DND-41 (cell line): Measurements from ENCODE around the gene OR2A14.
"Not testable (repeated sequence)": the region's sequence is repeated elsewhere in the genome, so short reads cannot be mapped to it uniquely, and the experiment has no call there.

Source experiments
- ATAC-seq: fragments of 200-7000 bp; cut with Tn5 transposase; 3 replicates; pipeline ENCODE4 v1.9.1; 2021; ENCODE audit warnings: low read depth; ENCODE audit not compliant: insufficient read depth
- DNase-seq: peaks from one replicate; pipeline ENCODE4 v3.0.0-alpha.2; 2020
- H2AFZ ChIP-seq: 2 replicates; pipeline ENCODE4 v1.6.0; 2012; ENCODE audit warnings: low read depth, low read length
- H3K27ac ChIP-seq: 2 replicates; pipeline ENCODE4 v1.5.1; 2012; ENCODE audit warnings: low read length, inconsistent platforms
- H3K27me3 ChIP-seq: fragments of 200-600 bp; sonication (generic); 2 replicates; pipeline ENCODE4 v1.6.0; 2012; ENCODE audit warnings: low read length, mild to moderate bottlenecking, inconsistent platforms; ENCODE audit not compliant: insufficient read depth, poor library complexity
- H3K36me3 ChIP-seq: 2 replicates; pipeline ENCODE4 v1.5.1; 2012; ENCODE audit warnings: low read length, inconsistent platforms; ENCODE audit not compliant: insufficient read depth
- H3K4me1 ChIP-seq: 2 replicates; pipeline ENCODE4 v1.5.1; 2012; ENCODE audit warnings: mild to moderate bottlenecking, low read length; ENCODE audit not compliant: insufficient read depth
- H3K4me2 ChIP-seq: 2 replicates; pipeline ENCODE4 v1.6.0; 2012; ENCODE audit warnings: mild to moderate bottlenecking, moderate library complexity, low read length, inconsistent platforms; ENCODE audit not compliant: insufficient read depth
- H3K4me3 ChIP-seq, 2 experiments: fragments of 200-600 bp in 1 of 2; shearing (Covaris generic) in 1 of 2; 2 replicates each; pipeline ENCODE4 v1.5.1; 2012 to 2016; ENCODE audit warnings: inconsistent platforms in 2 of 2, low read length in 2 of 2, mild to moderate bottlenecking in 2 of 2, low read depth in 1 of 2, moderate library complexity in 1 of 2
- H3K79me2 ChIP-seq: 2 replicates; pipeline ENCODE4 v1.6.0; 2012; ENCODE audit warnings: low read length, inconsistent platforms; ENCODE audit not compliant: insufficient read depth
- H3K9ac ChIP-seq: 2 replicates; pipeline ENCODE4 v1.6.0; 2012; ENCODE audit warnings: low read depth, mild to moderate bottlenecking, inconsistent platforms, low read length, moderate library complexity
- H3K9me3 ChIP-seq: 2 replicates; pipeline ENCODE4 v1.5.1; 2012; ENCODE audit warnings: low read length, moderate library complexity, mild to moderate bottlenecking, inconsistent platforms; ENCODE audit not compliant: insufficient read depth, severe bottlenecking
- H4K20me1 ChIP-seq: 2 replicates; pipeline ENCODE4 v1.6.0; 2012; ENCODE audit warnings: low read length; ENCODE audit not compliant: insufficient read depth
- CTCF ChIP-seq: IDR thresholded peaks from 2 replicates; pipeline ENCODE4 v1.5.1; 2012; ENCODE audit warnings: borderline replicate concordance, low read length, moderate library complexity, mild to moderate bottlenecking; ENCODE audit not compliant: poor library complexity, severe bottlenecking; ENCODE audit errors: extremely low read depth
- EZH2 ChIP-seq: IDR thresholded peaks from 3 replicates; pipeline ENCODE4 v1.6.1; 2012; ENCODE audit warnings: borderline replicate concordance, low read depth, mild to moderate bottlenecking, moderate library complexity, low read length, inconsistent platforms; ENCODE audit not compliant: severe bottlenecking

Gene OR2A14

GRCh38 chr7:144144426-144144825, 21.4 kb downstream of the OR2A14 start:
- no peaks in the 10 kb centered on the region for H3K27me3 ChIP-seq
- peaks cover 11% of the 10 kb centered on the region for H3K9me3 ChIP-seq
- H3K9ac ChIP-seq, result no peak overlapping the region
- H3K4me2 ChIP-seq, result no peak overlapping the region
- H3K4me1 ChIP-seq, result no peaks in the 10 kb centered on the region
- no peak overlapping the region for H2AFZ ChIP-seq
- no peaks in the 10 kb centered on the region for H3K79me2 ChIP-seq
- H4K20me1 ChIP-seq, result no peaks in the 10 kb centered on the region
- H3K4me3 ChIP-seq, result no peak overlapping the region
- ATAC-seq, result no peak
- DNase-seq, result no peak
- H3K36me3 ChIP-seq, result no peaks in the 10 kb centered on the region
- no peak overlapping the region for H3K27ac ChIP-seq
- TF ChIP-seq EZH2, result no peak
- no peak for TF ChIP-seq CTCF

GRCh38 chr7:144148224-144148827, 25.4 kb downstream of the OR2A14 start:
- H3K36me3 ChIP-seq, result no peaks in the 10 kb centered on the region
- no peaks in the 10 kb centered on the region for H3K27me3 ChIP-seq
- no peak for TF ChIP-seq CTCF
- H3K79me2 ChIP-seq, result no peaks in the 10 kb centered on the region
- no peak overlapping the region for H3K4me2 ChIP-seq
- no peak overlapping the region for H3K9ac ChIP-seq
- H2AFZ ChIP-seq, result no peak overlapping the region
- no peak overlapping the region for H3K27ac ChIP-seq
- peaks cover 11% of the 10 kb centered on the region for H3K9me3 ChIP-seq
- H3K4me3 ChIP-seq, result no peak overlapping the region
- H4K20me1 ChIP-seq, result no peaks in the 10 kb centered on the region
- DNase-seq (no peak), ATAC-seq (no peak)
- no peaks in the 10 kb centered on the region for H3K4me1 ChIP-seq

- Histone ChIP-seq H3K4me1 (no peaks in the 10 kb centered on the region), H3K27ac (no peak overlapping the region), H3K9ac (no peak overlapping the region), H2AFZ (no peak overlapping the region), H3K27me3 (no peaks in the 10 kb centered on the region), H3K4me2 (no peak overlapping the region), H3K4me3 (no peak overlapping the region), H3K79me2 (no peaks in the 10 kb centered on the region), H3K36me3 (no peaks in the 10 kb centered on the region), H3K9me3 (no peaks in the 10 kb centered on the region), H4K20me1 (no peaks in the 10 kb centered on the region)
- DNase-seq, result no peak
- no peak for TF ChIP-seq EZH2
- TF ChIP-seq CTCF, result no peak
- ATAC-seq, result no peak
Observed at GRCh38 chr7:144158861-144159260, 35.9 kb downstream of the OR2A14 start.

- Histone ChIP-seq H3K9me3 (no peaks in the 10 kb centered on the region), H3K4me2 (no peak overlapping the region), H3K36me3 (no peaks in the 10 kb centered on the region), H3K27me3 (no peaks in the 10 kb centered on the region), H3K27ac (no peak overlapping the region), H3K4me3 (no peak overlapping the region), H2AFZ (no peak overlapping the region), H3K9ac (no peak overlapping the region), H4K20me1 (no peaks in the 10 kb centered on the region), H3K4me1 (no peaks in the 10 kb centered on the region), H3K79me2 (no peaks in the 10 kb centered on the region)
- no peak for ATAC-seq
- TF ChIP-seq CTCF (no peak), EZH2 (no peak)
- no peak for DNase-seq
Observed at GRCh38 chr7:144164784-144165183, 41.8 kb downstream of the OR2A14 start.

GRCh38 chr7:144171594-144172350, 48.8 kb downstream of the OR2A14 start:
- H3K36me3 ChIP-seq, H3K4me3 ChIP-seq, H3K27ac ChIP-seq, H3K4me2 ChIP-seq, H3K9ac ChIP-seq, H2AFZ ChIP-seq, H3K4me1 ChIP-seq, DNase-seq, H4K20me1 ChIP-seq, H3K79me2 ChIP-seq, ATAC-seq, H3K9me3 ChIP-seq, H3K27me3 ChIP-seq: not testable (repeated sequence)
